PC-9 (cell line): Measurements from ENCODE around the gene PTPRT.

Source experiments
- CTCF ChIP-seq: fragments of 200-600 bp; sonication (generic); conservative IDR thresholded peaks from 2 replicates; pipeline ENCODE4 v1.6.1; 2017; ENCODE audit warnings: mixed run types, antibody characterized with exemption, mild to moderate bottlenecking, moderate library complexity
- EZH2 ChIP-seq: fragments of 200-600 bp; sonication (generic); IDR thresholded peaks from 2 replicates; pipeline ENCODE4 v1.8.0; 2017; ENCODE audit warnings: antibody characterized with exemption, low read depth

DNA sequence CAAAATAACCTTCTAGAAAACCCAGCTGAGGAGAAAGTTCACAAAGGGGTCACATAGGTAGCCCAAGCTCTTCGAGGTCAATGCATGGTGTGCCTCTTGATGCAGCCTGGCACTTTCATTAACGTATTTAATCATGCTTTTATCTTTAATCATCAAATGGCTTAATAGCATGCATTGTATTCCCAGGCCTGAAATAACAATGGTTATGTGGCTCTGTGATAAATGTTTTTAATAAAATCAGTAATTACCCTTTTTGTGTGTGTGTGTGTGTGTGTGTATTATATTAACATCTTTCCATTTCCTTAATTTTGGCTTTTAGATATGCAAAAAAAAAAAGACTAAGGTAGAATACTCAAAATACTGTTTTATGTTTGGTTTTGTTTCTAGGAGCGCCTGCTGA lies 681.8 kb downstream of the PTPRT start:
- TF ChIP-seq CTCF (no peak), EZH2 (no peak)
